GM08714 (cell line): ENCODE data around the gene CFAP74.

Experiments used
- H3K4me3 ChIP-seq: fragments of 200-500 bp; sonication (Bioruptor generic); 2 replicates; pipeline ENCODE4 v1.5.1; 2014; ENCODE audit warnings: mild to moderate bottlenecking, low read length, inconsistent platforms
- ZNF274 ChIP-seq: IDR thresholded peaks from 2 replicates; pipeline ENCODE4 v1.6.1; 2012; ENCODE audit warnings: mild to moderate bottlenecking, low read depth, low read length

Gene CFAP74

GRCh38 chr1:1956586-1957532 is 46.7 kb downstream of the CFAP74 start:
- TF ChIP-seq ZNF274, result no peak

GRCh38 chr1:1956101-1956500 is 47.5 kb downstream of the CFAP74 start:
- H3K4me3 ChIP-seq, result no peak overlapping the region

More at GRCh38 chr1:1956586-1957532, 46.7 kb downstream of the CFAP74 start:
- no peak overlapping the region for H3K4me3 ChIP-seq

GRCh38 chr1:1955621-1956094 is 47.9 kb downstream of the CFAP74 start:
- no peak for TF ChIP-seq ZNF274
- H3K4me3 ChIP-seq, result no peak overlapping the region

More at GRCh38 chr1:1956101-1956500, 47.5 kb downstream of the CFAP74 start:
- TF ChIP-seq ZNF274, result no peak

DNA sequence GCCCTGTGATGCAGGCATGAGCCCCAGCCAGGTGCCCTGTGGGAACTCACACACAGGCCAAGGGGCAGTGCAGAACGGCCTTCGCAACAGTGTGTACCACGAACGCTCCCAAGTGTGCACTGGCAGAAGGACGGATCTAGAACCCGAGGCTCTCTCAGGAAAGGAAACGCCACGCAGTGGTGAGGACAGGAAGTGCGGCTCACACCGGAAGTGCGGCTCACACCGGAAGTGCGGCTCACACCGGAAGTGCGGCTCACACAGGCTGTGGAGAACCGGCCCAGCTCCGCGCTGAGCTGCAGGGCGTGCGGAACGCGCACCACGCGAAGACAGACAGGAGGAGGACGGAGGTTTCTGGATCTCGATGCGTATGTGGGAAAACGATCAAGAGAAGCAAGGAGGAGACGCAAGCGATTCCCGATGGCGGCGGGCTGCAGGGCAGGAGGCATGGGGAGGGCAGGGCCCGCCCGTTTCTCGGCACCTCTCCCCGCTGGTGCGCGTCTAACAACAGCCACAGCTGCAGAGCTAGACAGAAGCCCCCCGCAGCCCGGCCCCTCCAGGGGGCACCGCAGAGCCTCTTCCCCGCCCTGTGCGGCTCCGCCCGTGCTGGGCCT is 48.6 kb downstream of the CFAP74 start:
- H3K4me3 ChIP-seq, result no peak overlapping the region
- no peak for TF ChIP-seq ZNF274

GRCh38 chr1:1954015-1954414 is 49.6 kb downstream of the CFAP74 start:
- H3K4me3 ChIP-seq, result no peak overlapping the region
- no peak for TF ChIP-seq ZNF274

GRCh38 chr1:1950940-1951339 is 52.6 kb downstream of the CFAP74 start:
- no peak overlapping the region for H3K4me3 ChIP-seq
- TF ChIP-seq ZNF274, result no peak

GRCh38 chr1:1948783-1949182 is 54.8 kb downstream of the CFAP74 start:
- no peak for TF ChIP-seq ZNF274
- no peak overlapping the region for H3K4me3 ChIP-seq

DNA sequence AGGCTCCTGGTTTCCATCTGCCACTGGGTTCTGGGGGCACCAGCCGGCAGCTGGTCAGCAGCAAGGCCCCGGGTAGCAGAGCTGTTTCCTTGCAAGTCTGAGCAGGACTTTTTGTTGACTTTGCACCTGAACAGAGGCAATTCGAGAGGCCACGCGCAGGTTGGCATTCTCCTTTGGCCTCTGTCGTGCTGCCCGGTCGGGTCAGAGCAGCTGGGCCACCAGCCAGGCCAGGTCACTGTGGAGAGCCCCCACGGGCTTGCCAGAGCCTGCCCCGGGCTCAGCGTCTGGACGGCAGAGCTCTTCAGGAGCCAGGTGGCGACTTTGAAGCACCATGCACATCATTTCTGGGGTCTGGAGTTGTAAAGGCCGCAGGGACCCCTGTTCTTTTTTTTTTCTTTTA is 56.1 kb downstream of the CFAP74 start:
- no peak for TF ChIP-seq ZNF274
- H3K4me3 ChIP-seq, result no peak overlapping the region

- TF ChIP-seq ZNF274, result no peak
- no peak overlapping the region for H3K4me3 ChIP-seq
Observed at GRCh38 chr1:1946540-1946939, 57.0 kb downstream of the CFAP74 start.

DNA sequence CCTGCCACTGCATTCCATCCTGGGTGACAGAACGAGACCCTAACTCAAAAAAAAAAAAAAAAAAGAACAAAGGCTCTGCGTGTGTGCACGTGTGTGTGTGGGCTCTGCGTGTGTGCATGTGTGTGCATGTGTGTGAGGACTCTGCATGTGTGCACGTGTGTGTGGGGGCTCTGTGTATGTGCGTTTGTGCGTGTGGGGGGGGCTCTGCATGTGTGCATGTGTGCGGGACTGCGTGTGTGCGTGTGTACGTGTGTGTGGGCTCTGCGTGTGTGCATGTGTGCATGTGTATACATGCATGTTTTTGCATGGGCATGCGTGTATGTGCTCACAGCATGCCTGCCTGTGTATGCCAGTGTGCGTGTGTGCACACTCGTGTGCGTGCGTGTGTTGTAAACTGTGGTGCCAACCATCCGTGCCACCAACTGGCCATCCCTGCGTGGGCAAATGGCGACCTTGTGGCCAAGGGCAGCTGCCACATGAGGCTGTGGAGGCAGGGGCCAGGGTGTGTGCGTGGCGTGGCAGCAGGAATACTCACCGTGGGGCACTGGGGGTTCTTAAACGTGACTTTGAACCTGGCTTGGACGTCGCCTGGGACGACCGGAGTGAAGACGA is 57.7 kb downstream of the CFAP74 start:
- no peak for TF ChIP-seq ZNF274
- no peak overlapping the region for H3K4me3 ChIP-seq

DNA sequence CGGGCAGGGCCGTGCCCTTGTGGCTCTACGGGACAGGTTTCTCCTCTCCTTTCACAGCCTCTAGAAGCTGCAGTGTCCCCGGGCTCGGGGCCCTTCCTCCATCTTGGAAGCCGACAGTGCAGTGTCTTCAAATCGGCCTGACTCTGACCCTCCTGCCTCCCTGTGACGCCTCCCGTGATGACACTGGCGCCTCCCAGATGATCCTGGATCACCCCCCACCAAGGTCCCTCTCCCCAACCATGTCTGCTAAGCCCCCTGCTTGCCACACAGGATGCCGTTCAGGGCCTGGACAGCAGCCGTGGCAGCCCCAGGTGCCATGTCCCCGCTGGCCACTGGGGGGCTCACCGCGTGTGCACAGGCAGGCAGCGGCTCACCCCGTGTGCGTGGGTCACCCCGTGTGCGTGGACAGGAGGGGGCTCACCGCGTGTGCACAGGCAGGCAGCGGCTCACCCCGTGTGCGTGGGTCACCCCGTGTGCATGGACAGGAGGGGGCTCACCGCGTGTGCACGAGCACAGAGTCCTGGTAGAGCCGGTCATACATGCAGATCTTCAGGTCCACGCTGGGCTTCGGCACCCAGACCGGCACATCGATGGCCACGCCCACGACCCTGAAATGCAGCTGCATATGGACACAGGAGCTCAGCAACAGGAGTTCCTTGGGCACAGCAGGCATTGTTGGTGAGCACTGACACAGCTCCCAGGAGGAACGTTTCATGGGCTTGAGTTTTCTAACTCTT is 59.6 kb downstream of the CFAP74 start:
- TF ChIP-seq ZNF274, result no peak
- H3K4me3 ChIP-seq, result no peak overlapping the region

DNA sequence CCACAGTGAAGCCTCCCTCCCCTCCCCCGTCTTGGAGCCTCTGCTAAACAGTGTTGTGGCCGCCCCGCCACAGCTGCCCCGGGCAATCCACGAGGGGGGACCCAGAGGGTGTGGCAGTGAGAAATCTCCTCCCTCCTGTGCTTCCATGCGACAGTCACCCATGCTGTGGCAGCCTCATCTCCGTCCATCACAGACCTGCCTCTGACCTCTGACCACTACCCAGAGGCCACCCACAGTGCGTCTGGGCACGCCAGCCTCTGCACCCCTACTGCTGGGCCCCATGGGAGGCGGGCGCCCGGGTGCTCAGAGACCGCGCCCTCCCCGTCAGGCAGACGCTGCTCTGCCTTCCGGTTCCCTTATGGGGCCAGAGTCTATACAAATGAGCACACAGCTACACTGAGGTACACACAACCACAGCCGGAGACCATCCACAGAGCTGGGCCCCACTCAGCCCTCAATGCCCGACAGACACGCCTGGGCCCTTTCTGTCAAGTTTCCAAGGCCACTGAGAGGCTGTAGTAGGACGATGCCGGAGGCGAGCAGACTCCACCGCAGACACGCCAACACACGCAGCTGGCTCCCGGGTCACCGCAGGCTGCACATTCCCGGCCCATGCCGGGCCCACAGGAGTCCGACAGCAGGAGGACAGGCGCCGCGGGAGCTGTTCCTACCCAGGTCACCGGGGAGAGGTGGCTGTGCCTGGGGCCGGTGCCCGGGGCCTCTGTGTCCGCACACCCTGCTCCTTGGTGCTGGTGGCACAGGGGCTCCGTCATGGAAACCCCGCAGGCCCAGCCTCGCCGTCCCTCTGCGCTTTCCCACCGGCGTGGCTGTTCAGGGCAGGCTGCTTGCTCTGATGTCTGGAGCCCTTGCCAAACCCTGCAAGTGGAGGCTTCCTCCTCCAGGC is 60.6 kb downstream of the CFAP74 start:
- TF ChIP-seq ZNF274, result no peak
- no peak overlapping the region for H3K4me3 ChIP-seq
